Lower leg skin (tissue), 3 donors: ENCODE results near the gene HGF.

Experiments used
- POLR2A ChIP-seq, 2 donors: fragments of 450-650 bp; IDR thresholded peaks; one replicate each; pipeline ENCODE4 v1.6.1; 2016 to 2017; ENCODE audit warnings: antibody characterized with exemption in 2 of 2, mild to moderate bottlenecking in 1 of 2, moderate library complexity in 1 of 2
- TF ChIP-seq, protein P1 (sequence below), 3 donors: fragments of 450-650 bp; IDR thresholded peaks; one replicate each; pipeline ENCODE4 v1.5.1; 2016; ENCODE audit warnings: antibody characterized with exemption in 3 of 3, mild to moderate bottlenecking in 3 of 3, moderate library complexity in 2 of 3

DNA sequence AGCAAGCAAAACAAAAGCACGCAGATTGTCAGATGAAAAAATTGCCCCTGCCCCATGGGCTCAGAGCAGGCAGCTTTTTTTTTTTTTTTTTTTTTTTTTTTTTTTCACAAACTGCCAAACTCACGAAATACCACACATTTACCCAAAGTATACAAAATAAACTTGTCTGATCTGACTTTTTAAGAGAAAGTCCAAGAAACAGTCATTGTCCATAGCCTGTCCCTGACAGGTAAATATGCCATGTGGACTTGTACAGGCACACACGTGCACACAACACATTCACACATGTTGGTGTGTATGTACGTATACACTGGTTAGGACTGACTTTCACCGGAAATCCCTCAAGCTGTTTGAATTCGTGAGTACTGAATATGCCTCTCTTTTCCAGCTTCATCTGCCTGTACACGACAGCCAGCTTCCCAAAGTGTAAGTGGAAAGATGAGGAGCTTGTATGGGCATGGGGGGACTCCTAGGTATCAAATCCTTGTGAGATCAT is 929 bp upstream of the HGF start:
- TF ChIP-seq, protein P1, sequence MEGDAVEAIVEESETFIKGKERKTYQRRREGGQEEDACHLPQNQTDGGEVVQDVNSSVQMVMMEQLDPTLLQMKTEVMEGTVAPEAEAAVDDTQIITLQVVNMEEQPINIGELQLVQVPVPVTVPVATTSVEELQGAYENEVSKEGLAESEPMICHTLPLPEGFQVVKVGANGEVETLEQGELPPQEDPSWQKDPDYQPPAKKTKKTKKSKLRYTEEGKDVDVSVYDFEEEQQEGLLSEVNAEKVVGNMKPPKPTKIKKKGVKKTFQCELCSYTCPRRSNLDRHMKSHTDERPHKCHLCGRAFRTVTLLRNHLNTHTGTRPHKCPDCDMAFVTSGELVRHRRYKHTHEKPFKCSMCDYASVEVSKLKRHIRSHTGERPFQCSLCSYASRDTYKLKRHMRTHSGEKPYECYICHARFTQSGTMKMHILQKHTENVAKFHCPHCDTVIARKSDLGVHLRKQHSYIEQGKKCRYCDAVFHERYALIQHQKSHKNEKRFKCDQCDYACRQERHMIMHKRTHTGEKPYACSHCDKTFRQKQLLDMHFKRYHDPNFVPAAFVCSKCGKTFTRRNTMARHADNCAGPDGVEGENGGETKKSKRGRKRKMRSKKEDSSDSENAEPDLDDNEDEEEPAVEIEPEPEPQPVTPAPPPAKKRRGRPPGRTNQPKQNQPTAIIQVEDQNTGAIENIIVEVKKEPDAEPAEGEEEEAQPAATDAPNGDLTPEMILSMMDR (IDR thresholded peaks at IDR 0.05) = no peak
- TF ChIP-seq POLR2A (IDR thresholded peaks at IDR 0.05) = no peak
